OCI-LY3 (cell line): ENCODE measurements around the gene ST3GAL5.

ENCODE experiments used
- CTCF ChIP-seq: fragments of 200-600, 300-600 bp; sonication (generic); IDR thresholded peaks from 2 replicates; pipeline ENCODE4 v1.5.1; 2014; ENCODE audit warnings: antibody characterized with exemption, low read length, low read depth
- EZH2phosphoT487 ChIP-seq: fragments of 200-600 bp; shearing (Covaris generic); IDR thresholded peaks from 2 replicates; pipeline ENCODE4 v1.6.1; 2018; ENCODE audit warnings: antibody characterized with exemption, mixed run types, low read depth

GRCh38 chr2:85917887-85918795 is 29.4 kb upstream of the ST3GAL5 start:
- TF ChIP-seq CTCF (no peak), EZH2phosphoT487 (no peak)
